Vagina (tissue), 2 donors: ENCODE measurements around the gene LMOD2. TPM values are rescaled to one million over a fixed set of nuclear protein-coding genes. Genes with fewer than 3 reads are reported as not detected.

ENCODE experiments used
- DNase-seq, 2 donors: peaks; one replicate each; pipeline ENCODE4 v3.0.0-alpha.2; 2017; ENCODE audit errors: extremely low spot score in 2 of 2
- H3K27ac ChIP-seq: fragments of 200-600 bp; sonication (generic); one replicate; pipeline ENCODE4 v1.5.1; 2019
- H3K27me3 ChIP-seq: fragments of 200-600 bp; sonication (generic); one replicate; pipeline ENCODE4 v1.5.1; 2019
- H3K36me3 ChIP-seq, 2 donors: fragments of 200-600 bp; sonication (generic); one replicate each; pipeline ENCODE4 v1.5.1; 2017 to 2019
- H3K4me1 ChIP-seq: fragments of 200-600 bp; sonication (generic); one replicate; pipeline ENCODE4 v1.5.1; 2019
- H3K4me3 ChIP-seq, 2 donors: fragments of 200-600 bp; sonication (generic); 1 replicate in 1 of 2; 2 replicates in 1 of 2; pipeline ENCODE4 v1.5.1; 2016 to 2019
- H3K9me3 ChIP-seq: fragments of 200-600 bp; sonication (generic); one replicate; pipeline ENCODE4 v1.5.1; 2019
- CTCF ChIP-seq, 3 experiments: fragments of 450-650 bp in 2 of 3; fragments of 200-600 bp in 1 of 3; sonication (generic) in 1 of 3; IDR thresholded peaks; one replicate each; pipeline ENCODE4 v1.5.1; 2017 to 2019; ENCODE audit warnings: antibody characterized with exemption in 3 of 3, mild to moderate bottlenecking in 2 of 3, moderate library complexity in 2 of 3
- POLR2A ChIP-seq, 2 donors: fragments of 450-650 bp; IDR thresholded peaks; one replicate each; pipeline ENCODE4 v1.6.1; 2017; ENCODE audit warnings: antibody characterized with exemption in 2 of 2, mild to moderate bottlenecking in 2 of 2, moderate library complexity in 2 of 2
- POLR2AphosphoS5 ChIP-seq, 2 donors: sonication (generic); formaldehyde crosslinking; IDR thresholded peaks; one replicate each; pipeline ENCODE4 v1.9.0; 2017; ENCODE audit warnings: antibody characterized with exemption in 2 of 2, mild to moderate bottlenecking in 2 of 2, low read depth in 1 of 2; ENCODE audit not compliant: insufficient read depth in 1 of 2
- intact Hi-C: fragments of 100-400 bp; cut with DNase I; formaldehyde crosslinking; loops from one replicate; pipeline ENCODE4 v1.15.1; 2023
- total RNA-seq: library from RNA; depleted of rRNA; stranded (reverse); fragments of >200 nt; gene quantifications from one replicate; pipeline ENCODE4 v1.2.3, GENCODE V29; 2016

The LMOD2 gene
- total RNA-seq, 1 donor from 2014 or later = not detected

GRCh38 chr7:123612024-123612423 lies 43.6 kb upstream of the LMOD2 start:
- no peak for DNase-seq
- no peaks in the 10 kb centered on the region for H3K36me3 ChIP-seq
- no peak for TF ChIP-seq CTCF (IDR thresholded peaks at IDR 0.05)
- TF ChIP-seq POLR2AphosphoS5 (IDR thresholded peaks at IDR 0.05; ENCODE audit: insufficient read depth in 1 of 2, low read depth in 1 of 2) = no peak
- TF ChIP-seq POLR2A (IDR thresholded peaks at IDR 0.05) = no peak
- H3K4me3 ChIP-seq = no peak overlapping the region
- H3K27ac ChIP-seq = no peak overlapping the region
- no peaks in the 10 kb centered on the region for H3K9me3 ChIP-seq
- no peaks in the 10 kb centered on the region for H3K4me1 ChIP-seq
- intact Hi-C loops = no loop called here
- H3K27me3 ChIP-seq = no peaks in the 10 kb centered on the region

GRCh38 chr7:123615344-123615743 lies 40.3 kb upstream of the LMOD2 start:
- H3K9me3 ChIP-seq = no peaks in the 10 kb centered on the region
- no peak overlapping the region for H3K4me3 ChIP-seq
- H3K36me3 ChIP-seq = no peaks in the 10 kb centered on the region
- no peak overlapping the region for H3K27ac ChIP-seq
- TF ChIP-seq POLR2A (IDR thresholded peaks at IDR 0.05) (no peak), CTCF (IDR thresholded peaks at IDR 0.05) (no peak), POLR2AphosphoS5 (IDR thresholded peaks at IDR 0.05; ENCODE audit: insufficient read depth in 1 of 2, low read depth in 1 of 2) (no peak)
- no peak for DNase-seq
- H3K4me1 ChIP-seq = no peaks in the 10 kb centered on the region
- intact Hi-C loops = no loop called here
- H3K27me3 ChIP-seq = no peaks in the 10 kb centered on the region

- DNase-seq = no peak
- intact Hi-C loops = no loop called here
- H3K27ac ChIP-seq = no peak overlapping the region
- H3K36me3 ChIP-seq = no peaks in the 10 kb centered on the region
- TF ChIP-seq POLR2A (IDR thresholded peaks at IDR 0.05) (no peak), CTCF (IDR thresholded peaks at IDR 0.05) (no peak), POLR2AphosphoS5 (IDR thresholded peaks at IDR 0.05; ENCODE audit: insufficient read depth in 1 of 2, low read depth in 1 of 2) (no peak)
- no peaks in the 10 kb centered on the region for H3K9me3 ChIP-seq
- H3K27me3 ChIP-seq = no peaks in the 10 kb centered on the region
- H3K4me3 ChIP-seq = no peak overlapping the region
- no peaks in the 10 kb centered on the region for H3K4me1 ChIP-seq
Measured at GRCh38 chr7:123616223-123616622, 39.4 kb upstream of the LMOD2 start.

- H3K27me3 ChIP-seq = no peaks in the 10 kb centered on the region
- TF ChIP-seq POLR2A (IDR thresholded peaks at IDR 0.05) (no peak), CTCF (IDR thresholded peaks at IDR 0.05) (no peak), POLR2AphosphoS5 (IDR thresholded peaks at IDR 0.05; ENCODE audit: insufficient read depth in 1 of 2, low read depth in 1 of 2) (no peak)
- H3K27ac ChIP-seq = no peak overlapping the region
- intact Hi-C loops = no loop called here
- H3K4me1 ChIP-seq = no peaks in the 10 kb centered on the region
- no peaks in the 10 kb centered on the region for H3K36me3 ChIP-seq
- H3K4me3 ChIP-seq = no peak overlapping the region
- H3K9me3 ChIP-seq = no peaks in the 10 kb centered on the region
- no peak for DNase-seq
Measured at GRCh38 chr7:123621707-123622106, 34.0 kb upstream of the LMOD2 start.

GRCh38 chr7:123622660-123623386 lies 32.8 kb upstream of the LMOD2 start:
- no peak for DNase-seq

More at GRCh38 chr7:123622660-123623386, 32.8 kb upstream of the LMOD2 start:
- H3K36me3 ChIP-seq = no peaks in the 10 kb centered on the region
- H3K27me3 ChIP-seq = no peaks in the 10 kb centered on the region
- intact Hi-C loops = no loop called here
- TF ChIP-seq POLR2A (IDR thresholded peaks at IDR 0.05) (no peak), CTCF (IDR thresholded peaks at IDR 0.05) (no peak), POLR2AphosphoS5 (IDR thresholded peaks at IDR 0.05; ENCODE audit: insufficient read depth in 1 of 2, low read depth in 1 of 2) (no peak)
- no peak overlapping the region for H3K4me3 ChIP-seq
- H3K4me1 ChIP-seq = no peaks in the 10 kb centered on the region
- H3K9me3 ChIP-seq = no peaks in the 10 kb centered on the region
- H3K27ac ChIP-seq = no peak overlapping the region
